Measurements from ENCODE around the gene BMP6. TPM values are rescaled to one million over a fixed set of nuclear protein-coding genes. Genes with fewer than 3 reads are reported as not detected.

Gene BMP6
- total RNA-seq, 4 donors from 2014 or later, result 1.4 to 16.1 (median 6.0) TPM

DNA sequence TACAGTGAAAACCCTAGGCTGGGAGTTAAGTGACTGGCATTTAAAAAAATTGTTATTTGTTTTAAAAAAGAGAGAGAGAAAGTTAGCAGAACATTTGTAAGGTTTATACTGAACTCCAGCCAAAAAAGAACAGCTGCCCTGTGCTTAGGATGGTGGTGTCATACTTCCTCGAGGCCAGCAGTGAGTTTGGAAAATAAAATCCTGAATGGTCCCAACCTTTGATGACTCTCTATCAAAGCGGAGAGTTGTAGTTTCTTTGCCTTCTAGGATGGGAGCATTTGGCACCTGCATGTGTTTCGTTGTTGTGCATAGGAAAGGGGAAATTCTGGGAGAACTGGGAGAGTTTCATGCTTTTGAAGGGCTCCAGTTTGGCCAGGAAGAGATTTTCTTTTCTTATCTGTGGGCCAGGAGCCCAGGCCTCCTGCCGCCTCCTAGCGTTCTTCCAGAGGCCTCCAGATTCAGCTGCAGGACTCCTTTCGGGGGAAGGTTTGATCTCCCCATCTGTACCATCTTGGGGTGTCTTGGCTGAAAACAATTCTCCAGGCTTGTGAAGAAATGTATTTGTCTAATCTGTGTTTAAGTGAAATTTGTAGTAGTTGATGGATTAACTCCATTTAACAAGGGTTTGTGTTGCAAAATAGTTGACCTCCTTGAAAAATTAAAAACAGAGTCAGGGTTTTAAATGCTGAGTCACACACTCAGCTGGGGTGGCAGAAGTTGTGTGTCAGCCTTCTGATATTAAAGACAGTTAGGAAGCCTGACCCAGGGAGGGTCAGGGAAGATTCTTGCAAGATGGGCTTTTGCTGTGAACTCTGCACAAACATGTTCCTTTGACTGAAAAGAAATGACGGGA lies 121.3 kb downstream of the BMP6 start:
- Histone ChIP-seq H3K4me1 (no peaks in the 10 kb centered on the region), H3K9me3 (peaks cover 0 to 22% (median 0%) of the 10 kb centered on the region in 3 donors), H3K27me3 (no peaks in the 10 kb centered on the region), H3K4me3 (no peak overlapping the region), H3K36me3 (no peaks in the 10 kb centered on the region), H3K27ac (no peak overlapping the region)
- no peak for ATAC-seq
- TF ChIP-seq POLR2AphosphoS5 (IDR thresholded peaks at IDR 0.05) (no peak), POLR2A (IDR thresholded peaks at IDR 0.05) (no peak), EP300 (IDR thresholded peaks at IDR 0.05) (no peak)
- TF ChIP-seq, protein P1, sequence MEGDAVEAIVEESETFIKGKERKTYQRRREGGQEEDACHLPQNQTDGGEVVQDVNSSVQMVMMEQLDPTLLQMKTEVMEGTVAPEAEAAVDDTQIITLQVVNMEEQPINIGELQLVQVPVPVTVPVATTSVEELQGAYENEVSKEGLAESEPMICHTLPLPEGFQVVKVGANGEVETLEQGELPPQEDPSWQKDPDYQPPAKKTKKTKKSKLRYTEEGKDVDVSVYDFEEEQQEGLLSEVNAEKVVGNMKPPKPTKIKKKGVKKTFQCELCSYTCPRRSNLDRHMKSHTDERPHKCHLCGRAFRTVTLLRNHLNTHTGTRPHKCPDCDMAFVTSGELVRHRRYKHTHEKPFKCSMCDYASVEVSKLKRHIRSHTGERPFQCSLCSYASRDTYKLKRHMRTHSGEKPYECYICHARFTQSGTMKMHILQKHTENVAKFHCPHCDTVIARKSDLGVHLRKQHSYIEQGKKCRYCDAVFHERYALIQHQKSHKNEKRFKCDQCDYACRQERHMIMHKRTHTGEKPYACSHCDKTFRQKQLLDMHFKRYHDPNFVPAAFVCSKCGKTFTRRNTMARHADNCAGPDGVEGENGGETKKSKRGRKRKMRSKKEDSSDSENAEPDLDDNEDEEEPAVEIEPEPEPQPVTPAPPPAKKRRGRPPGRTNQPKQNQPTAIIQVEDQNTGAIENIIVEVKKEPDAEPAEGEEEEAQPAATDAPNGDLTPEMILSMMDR (IDR thresholded peaks at IDR 0.05), result peak in 1 of 4 experiments; percentile 16
- 37 to 45% methylated on average over 5 to 7 of the region's 7 CpGs for WGBS, 2 donors (ENCODE audit: low coverage in 1 of 2)

DNA sequence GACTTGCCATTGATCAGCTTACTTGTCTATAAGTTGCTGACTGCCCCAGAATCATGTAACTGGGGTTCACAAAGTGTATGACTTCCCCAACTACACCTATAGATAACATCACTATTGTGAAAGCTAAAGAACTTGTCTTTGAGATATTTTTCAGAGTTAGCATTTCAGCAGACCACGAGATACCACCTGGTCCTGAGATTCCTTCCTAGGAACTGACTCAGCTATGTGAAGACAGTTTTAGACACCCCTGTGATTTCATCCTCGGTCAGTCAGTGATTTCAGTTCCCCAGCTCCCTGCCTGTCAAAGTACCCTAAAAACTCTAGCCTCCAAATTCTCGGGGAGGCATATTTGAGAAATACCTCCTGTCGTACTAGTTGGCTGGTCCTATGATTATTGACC lies 122.3 kb downstream of the BMP6 start:
- no peak for ATAC-seq
- 79 to 91% methylated on average over 3 to 4 of the region's 4 CpGs for WGBS, 2 donors (ENCODE audit: low coverage in 1 of 2)
- Histone ChIP-seq H3K27ac (no peak overlapping the region), H3K4me3 (no peak overlapping the region), H3K9me3 (peaks cover 0 to 27% (median 0%) of the 10 kb centered on the region in 3 donors), H3K36me3 (no peaks in the 10 kb centered on the region), H3K4me1 (no peaks in the 10 kb centered on the region), H3K27me3 (no peaks in the 10 kb centered on the region)
- TF ChIP-seq POLR2AphosphoS5 (IDR thresholded peaks at IDR 0.05), result no peak
- no peak for TF ChIP-seq EP300 (IDR thresholded peaks at IDR 0.05)
- TF ChIP-seq POLR2A (IDR thresholded peaks at IDR 0.05), result no peak
- TF ChIP-seq, protein P1 (IDR thresholded peaks at IDR 0.05), result no peak

DNA sequence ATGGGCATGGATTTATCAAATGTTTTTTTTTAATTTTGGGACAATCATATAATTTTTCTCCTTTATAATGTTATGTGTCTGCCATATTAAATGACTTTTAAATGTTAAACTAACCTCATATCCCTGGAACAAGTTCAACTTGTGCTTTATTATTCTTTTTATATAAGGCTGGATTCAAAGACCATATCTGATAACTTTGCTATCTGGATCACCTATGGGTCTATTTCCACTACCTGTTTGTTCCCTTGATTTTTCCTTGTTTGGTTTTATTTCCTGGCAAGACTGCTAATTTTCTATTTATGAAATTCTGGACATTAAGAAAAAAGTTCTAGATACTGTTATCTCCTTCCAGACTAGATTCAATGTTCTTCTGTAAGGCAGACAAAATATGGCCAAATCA lies 125.9 kb downstream of the BMP6 start:
- no peak overlapping the region for H3K4me3 ChIP-seq
- TF ChIP-seq POLR2A (IDR thresholded peaks at IDR 0.05) (no peak), POLR2AphosphoS5 (IDR thresholded peaks at IDR 0.05) (no peak), EP300 (IDR thresholded peaks at IDR 0.05) (no peak)
- TF ChIP-seq, protein P1 (IDR thresholded peaks at IDR 0.05), result no peak
- H3K9me3 ChIP-seq, result peaks cover 0 to 27% (median 0%) of the 10 kb centered on the region in 3 donors
- H3K36me3 ChIP-seq, result no peaks in the 10 kb centered on the region
- no peaks in the 10 kb centered on the region for H3K27me3 ChIP-seq
- H3K27ac ChIP-seq, result no peak overlapping the region
- ATAC-seq, result no peak
- H3K4me1 ChIP-seq, result no peaks in the 10 kb centered on the region

DNA sequence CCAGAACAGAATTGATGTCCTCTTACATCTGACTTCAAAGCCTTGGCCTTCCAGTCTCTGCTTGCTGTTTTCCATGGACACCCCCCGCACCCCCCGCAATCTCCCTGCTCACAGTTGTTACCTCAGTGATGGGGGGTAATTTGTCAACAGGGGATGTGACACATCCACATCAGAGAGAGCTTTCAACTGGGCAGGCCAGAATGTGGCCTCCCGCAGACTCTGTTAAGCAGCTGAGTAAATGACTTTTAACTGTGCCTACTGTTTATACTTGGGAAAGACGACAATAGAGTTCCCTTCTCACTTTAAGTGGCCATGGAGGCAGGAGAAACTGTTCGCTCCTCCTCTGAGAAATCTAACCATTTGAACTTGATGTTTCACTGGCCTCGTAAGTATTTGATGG lies 133.7 kb downstream of the BMP6 start:
- no peaks in the 10 kb centered on the region for H3K36me3 ChIP-seq
- TF ChIP-seq POLR2AphosphoS5 (IDR thresholded peaks at IDR 0.05) (no peak), POLR2A (IDR thresholded peaks at IDR 0.05) (no peak), EP300 (IDR thresholded peaks at IDR 0.05) (no peak)
- TF ChIP-seq, protein P1 (IDR thresholded peaks at IDR 0.05), result no peak
- no peaks in the 10 kb centered on the region for H3K27me3 ChIP-seq
- no peaks in the 10 kb centered on the region for H3K9me3 ChIP-seq
- no peak overlapping the region for H3K4me3 ChIP-seq
- no peak overlapping the region for H3K27ac ChIP-seq
- no peaks in the 10 kb centered on the region for H3K4me1 ChIP-seq
- ATAC-seq, result no peak
- 51 to 86% methylated on average over 1 to 5 of the region's 6 CpGs for WGBS, 2 donors (ENCODE audit: low coverage in 1 of 2)

DNA sequence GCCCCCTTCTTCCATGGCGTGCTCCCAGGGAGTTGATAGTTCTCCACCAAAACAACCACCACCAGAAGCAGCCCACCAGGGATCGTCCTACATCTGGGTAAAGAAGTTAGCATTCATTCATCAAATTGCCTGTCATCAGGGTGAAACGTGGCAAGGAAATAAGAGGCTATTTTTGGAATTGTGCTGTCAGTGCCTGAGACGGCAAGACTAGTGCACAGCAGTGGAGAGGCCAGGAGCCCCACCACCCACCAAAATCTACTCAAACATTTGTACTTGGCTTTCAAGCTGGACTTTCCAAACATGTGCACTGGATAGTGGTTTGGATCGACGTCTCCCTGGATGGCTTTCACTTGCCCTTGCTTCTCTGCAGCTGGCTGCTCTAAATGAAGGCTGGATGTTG lies 139.9 kb downstream of the BMP6 start:
- ATAC-seq, result no peak
- H3K27me3 ChIP-seq, result no peaks in the 10 kb centered on the region
- H3K4me3 ChIP-seq, result no peak overlapping the region
- WGBS, 2 donors (ENCODE audit: low coverage in 1 of 2), result 27% methylated on average over 3 of the region's 6 CpGs; no CpG with 5 or more reads in 1 of the 2 donors
- H3K36me3 ChIP-seq, result no peaks in the 10 kb centered on the region
- no peak overlapping the region for H3K27ac ChIP-seq
- TF ChIP-seq POLR2A (IDR thresholded peaks at IDR 0.05) (no peak), EP300 (IDR thresholded peaks at IDR 0.05) (no peak), POLR2AphosphoS5 (IDR thresholded peaks at IDR 0.05) (no peak)
- TF ChIP-seq, protein P1 (IDR thresholded peaks at IDR 0.05), result peak in 1 of 4 experiments; percentile 20
- no peaks in the 10 kb centered on the region for H3K4me1 ChIP-seq
- H3K9me3 ChIP-seq, result no peaks in the 10 kb centered on the region
